ENCODE measurements around the gene SPATA7. TPM values are rescaled to one million over a fixed set of nuclear protein-coding genes. Genes with fewer than 3 reads are reported as not detected.
A peak's percentile ranks its signal among the peaks of the same experiment; 100 is the strongest.

SPATA7 gene
- total RNA-seq, 1 experiment from 2014 or later, result 5.3 TPM

DNA sequence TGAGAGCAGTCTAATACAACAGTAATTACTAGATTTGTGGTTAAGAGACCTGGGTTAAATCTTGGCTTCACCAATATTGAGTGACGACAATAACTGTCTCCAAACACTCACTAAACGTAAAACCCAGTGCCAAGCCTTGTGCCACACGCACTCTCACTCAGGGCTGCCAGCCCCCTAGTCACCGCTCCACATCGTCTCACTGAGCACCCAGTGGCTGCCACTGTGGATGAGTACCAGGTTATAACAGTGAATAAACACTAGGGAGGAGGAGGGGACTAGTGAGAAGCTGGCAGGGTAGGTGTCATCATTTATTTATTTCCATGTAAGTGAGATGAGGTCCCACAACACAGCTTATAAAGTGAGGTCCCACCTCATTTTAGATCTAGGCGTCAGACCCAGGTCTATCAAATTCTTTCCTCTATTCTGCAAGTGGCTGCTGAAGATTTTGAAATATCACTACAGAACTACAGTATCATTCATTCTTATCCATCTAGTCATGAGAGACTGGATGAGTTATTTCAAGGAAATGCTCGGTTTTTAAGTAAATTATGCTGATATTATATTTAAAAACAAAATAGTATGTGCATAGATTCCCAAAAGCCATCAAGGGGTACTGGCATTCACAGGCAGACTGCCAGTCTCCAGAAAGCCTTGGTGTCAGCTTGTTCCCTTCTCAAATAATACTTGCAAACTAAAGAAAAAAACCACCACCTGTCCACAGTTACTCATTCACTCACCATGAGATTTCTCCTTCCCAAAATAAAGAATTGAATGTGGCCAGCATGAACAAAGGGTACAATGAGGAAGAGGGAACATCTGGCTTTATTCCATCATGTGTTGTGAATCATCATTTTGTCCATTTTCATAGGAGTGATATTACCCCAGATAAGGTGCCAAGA lies 85.3 kb downstream of the SPATA7 start:
- Histone ChIP-seq H4K20me1 (ENCODE audit: control insufficient read depth, insufficient read depth, insufficient read length) (no peaks in the 10 kb centered on the region), H3T11ph (ENCODE audit: low read length) (no peak overlapping the region), H3K56ac (ENCODE audit: insufficient read length, low read depth, low read length) (no peak overlapping the region), H2BK120ac (ENCODE audit: low read depth, low read length, poor library complexity, severe bottlenecking) (no peak overlapping the region), H3K18ac (ENCODE audit: insufficient read length, low read depth, low read length) (no peak overlapping the region), H3K4me2 (ENCODE audit: insufficient read depth, insufficient read length, low read length) (no peak overlapping the region), H2BK15ac (ENCODE audit: low read depth, low read length) (no peak overlapping the region), H3K27ac (ENCODE audit: insufficient read length, low read depth, low read length) (no peak overlapping the region), H3K23me2 (ENCODE audit: insufficient read length, low read depth, low read length, poor library complexity, severe bottlenecking) (no peaks in the 10 kb centered on the region), H3K4me1 (ENCODE audit: insufficient read depth, low read length) (no peaks in the 10 kb centered on the region), H3K27me3 (ENCODE audit: insufficient read depth, low read length) (no peaks in the 10 kb centered on the region), H3K23ac (ENCODE audit: insufficient read length, low read depth, low read length) (no peak overlapping the region), H3K4ac (ENCODE audit: low read depth, low read length) (no peak overlapping the region), H4K91ac (ENCODE audit: insufficient read length, low read depth, low read length) (no peak overlapping the region), H2BK12ac (ENCODE audit: insufficient read length, low read depth, low read length) (no peak overlapping the region), H2BK5ac (ENCODE audit: insufficient read length, low read length) (no peak overlapping the region), H3K9me3 (ENCODE audit: control insufficient read depth, low read depth, low read length) (no peaks in the 10 kb centered on the region), H4K5ac (ENCODE audit: insufficient read length, low read depth, low read length) (no peak overlapping the region), H2BK20ac (ENCODE audit: low read depth, low read length, poor library complexity, severe bottlenecking) (no peak overlapping the region), H2AFZ (ENCODE audit: low read length) (no peak overlapping the region), H3K79me1 (ENCODE audit: insufficient read depth, low read depth, low read length, poor library complexity, severe bottlenecking) (no peaks in the 10 kb centered on the region), H2AK5ac (ENCODE audit: insufficient read length, low read length) (no peak overlapping the region), H3K79me2 (ENCODE audit: insufficient read depth, low read length) (no peaks in the 10 kb centered on the region), H3K14ac (ENCODE audit: insufficient read depth, low read length) (no peak overlapping the region), H4K8ac (replicated peaks; ENCODE audit: insufficient read length, low read depth, low read length) (no peak overlapping the region), H3K9ac (ENCODE audit: extremely low read depth, insufficient read length, low read length) (no peak overlapping the region)
- Mint-ChIP-seq H3K9me3 (no peaks in the 10 kb centered on the region), H3K27ac (peak overlapping the region in 1 of 3 experiments; percentile 61; a peak in 1 of 7 replicates), H3K4me3 (no peak overlapping the region), H3K4me1 (no peaks in the 10 kb centered on the region), H3K36me3 (ENCODE audit: insufficient read depth in 1 of 3, low read depth in 3 of 3) (peaks cover 12 to 59% (median 58%) of the 10 kb centered on the region in 3 experiments; a peak in 6 of 7 replicates), H3K27me3 (ENCODE audit: low read depth) (no peaks in the 10 kb centered on the region)
- TF ChIP-seq, protein P1, sequence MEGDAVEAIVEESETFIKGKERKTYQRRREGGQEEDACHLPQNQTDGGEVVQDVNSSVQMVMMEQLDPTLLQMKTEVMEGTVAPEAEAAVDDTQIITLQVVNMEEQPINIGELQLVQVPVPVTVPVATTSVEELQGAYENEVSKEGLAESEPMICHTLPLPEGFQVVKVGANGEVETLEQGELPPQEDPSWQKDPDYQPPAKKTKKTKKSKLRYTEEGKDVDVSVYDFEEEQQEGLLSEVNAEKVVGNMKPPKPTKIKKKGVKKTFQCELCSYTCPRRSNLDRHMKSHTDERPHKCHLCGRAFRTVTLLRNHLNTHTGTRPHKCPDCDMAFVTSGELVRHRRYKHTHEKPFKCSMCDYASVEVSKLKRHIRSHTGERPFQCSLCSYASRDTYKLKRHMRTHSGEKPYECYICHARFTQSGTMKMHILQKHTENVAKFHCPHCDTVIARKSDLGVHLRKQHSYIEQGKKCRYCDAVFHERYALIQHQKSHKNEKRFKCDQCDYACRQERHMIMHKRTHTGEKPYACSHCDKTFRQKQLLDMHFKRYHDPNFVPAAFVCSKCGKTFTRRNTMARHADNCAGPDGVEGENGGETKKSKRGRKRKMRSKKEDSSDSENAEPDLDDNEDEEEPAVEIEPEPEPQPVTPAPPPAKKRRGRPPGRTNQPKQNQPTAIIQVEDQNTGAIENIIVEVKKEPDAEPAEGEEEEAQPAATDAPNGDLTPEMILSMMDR (conservative IDR thresholded peaks at IDR 0.05), result no peak
- no CpG with 5 or more reads among the region's 7 CpGs for WGBS (ENCODE audit: extremely low coverage, insufficient read length, low lambda C conversion rate)
- no peak for DNase-seq

Data from H9 (cell line).